ENCODE measurements around the gene HSP90AB1. TPM values are rescaled to one million over a fixed set of nuclear protein-coding genes. Genes with fewer than 3 reads are reported as not detected.
A peak's percentile ranks its signal among the peaks of the same experiment; 100 is the strongest.

HSP90AB1 gene
- total and polyA plus RNA-seq, 2 of the 8 experiments (the other 6 are each of a cell fraction or from before 2014, with no cell fraction given) = 1,564 to 2,297 TPM

GRCh38 chr6:44298055-44298803, 51.3 kb downstream of the HSP90AB1 start:
- no peak overlapping the region for H2BK15ac ChIP-seq (ENCODE audit: low read length)
- no peak overlapping the region for H3K23ac ChIP-seq (ENCODE audit: insufficient read length)
- H3K27ac ChIP-seq (ENCODE audit: low read depth, low read length) = no peak overlapping the region
- DNase-seq (ENCODE audit: low read depth in 1 of 2, low spot score in 2 of 2) = peak in 1 of 2 experiments; percentile 57
- no peak overlapping the region for H4K5ac ChIP-seq (ENCODE audit: insufficient read length, low read depth, low read length)
- H3K9ac ChIP-seq (replicated peaks in 1 of 4; ENCODE audit: extremely low read depth in 1 of 4, low read depth in 3 of 4, low read length in 3 of 4) = no peak overlapping the region
- H3K4me1 ChIP-seq (replicated peaks in 1 of 4; ENCODE audit: control insufficient read depth in 3 of 4, insufficient read depth in 4 of 4, low read length in 3 of 4) = peaks cover 0 to 5% (median 4%) of the 10 kb centered on the region in 4 experiments; a peak in 4 of 7 replicates
- H3K9me3 ChIP-seq (ENCODE audit: insufficient read depth in 2 of 2, low read depth in 1 of 2, low read length in 1 of 2) = no peaks in the 10 kb centered on the region
- ChIA-PET CTCF (ENCODE audit: partially characterized antibody) (interaction anchor here (0.6 to 9.3 kb wide), 13 partner anchors 10 to 163 kb away, joined by 3 to 108 read pairs (median 4); partner anchors contain the start of genes AARS2 and TMEM151B), POLR2A (ENCODE audit: partially characterized antibody) (interaction anchor here (0.8 to 10.4 kb wide), 15 partner anchors 9 to 71 kb away, joined by 3 to 102 read pairs (median 10); partner anchors contain the start of genes AARS2, HSP90AB1, SLC35B2 and TMEM151B)
- no peak for FAIRE-seq
- no peaks in the 10 kb centered on the region for H3K79me1 ChIP-seq (ENCODE audit: low read depth, low read length)
- no peaks in the 10 kb centered on the region for H3K79me2 ChIP-seq (ENCODE audit: control insufficient read depth in 1 of 2, insufficient read depth in 2 of 2, low read length in 2 of 2)
- H2BK20ac ChIP-seq (ENCODE audit: low read length) = no peak overlapping the region
- no peak overlapping the region for H2AK5ac ChIP-seq (ENCODE audit: low read depth, low read length)
- H3K56ac ChIP-seq (replicated peaks; ENCODE audit: insufficient read length, low read depth, low read length) = no peak overlapping the region
- H2AFZ ChIP-seq (ENCODE audit: low read length) = peak overlapping the region; percentile 6; the same call in 1 of the 2 replicates
- no peak overlapping the region for H2BK12ac ChIP-seq (ENCODE audit: low read depth, low read length)
- peak overlapping the region; percentile 65 to 70 for H3K4me2 ChIP-seq (ENCODE audit: insufficient read depth in 1 of 2, low read depth in 2 of 2, low read length in 2 of 2)
- H3K27me3 ChIP-seq (replicated peaks in 1 of 4; ENCODE audit: control insufficient read depth in 3 of 4, extremely low read depth in 1 of 4, insufficient read depth in 3 of 4, low read length in 3 of 4) = peaks cover 0 to 19% (median 14%) of the 10 kb centered on the region in 4 experiments; a peak in 6 of 7 replicates
- H3K23me2 ChIP-seq (ENCODE audit: low read depth, low read length) = peaks cover 14% of the 10 kb centered on the region
- H4K91ac ChIP-seq (replicated peaks; ENCODE audit: insufficient read length, low read length) = no peak overlapping the region
- H3K4ac ChIP-seq (replicated peaks; ENCODE audit: insufficient read length, low read depth, low read length) = no peak overlapping the region
- H3K18ac ChIP-seq (ENCODE audit: extremely low read depth, low read length) = peak overlapping the region; percentile 24; the same call in 1 of the 2 replicates
- H3K4me3 ChIP-seq (ENCODE audit: extremely low read depth in 1 of 4, insufficient read depth in 2 of 4, low read depth in 3 of 4, low read length in 4 of 4) = peak overlapping the region; percentile 44 to 83 (median 68)
- peaks cover 0 to 1% of the 10 kb centered on the region in 2 experiments for H4K20me1 ChIP-seq (replicated peaks in 1 of 2; ENCODE audit: control insufficient read depth in 1 of 2, insufficient read depth in 2 of 2, low read length in 2 of 2)
- 0 out of 2 replicates have a peak overlapping the region, but pooled peaks have one; percentile 13 for H2BK5ac ChIP-seq (ENCODE audit: low read depth, low read length)
- no peak overlapping the region for H3K14ac ChIP-seq (ENCODE audit: insufficient read length)
- no peak overlapping the region for H4K8ac ChIP-seq (ENCODE audit: extremely low read depth, insufficient read depth, low read length)
- H3K36me3 ChIP-seq (ENCODE audit: control insufficient read depth in 2 of 4, insufficient read depth in 4 of 4, low read length in 3 of 4) = peaks cover 11 to 27% (median 14%) of the 10 kb centered on the region in 4 experiments; a peak in 7 of 8 replicates
- no peak overlapping the region for H2BK120ac ChIP-seq (replicated peaks; ENCODE audit: low read depth, low read length)
- 47% methylated on average over 20 of the region's 20 CpGs; no CpG with 5 or more reads in 1 of the 2 experiments for WGBS, 2 experiments (ENCODE audit: extremely low coverage in 1 of 2, insufficient coverage in 1 of 2, insufficient read length in 1 of 2, insufficient replicate concordance in 2 of 2, low coverage in 1 of 2, low lambda C conversion rate in 2 of 2, missing lambda C conversion rate in 1 of 2)
